Measurements from ENCODE around the gene PELI2. TPM values are rescaled to one million over a fixed set of nuclear protein-coding genes. Genes with fewer than 3 reads are reported as not detected.
A peak's percentile ranks its signal among the peaks of the same experiment; 100 is the strongest.

PELI2 gene
- total RNA-seq, 1 donor from 2014 or later, result 40.6 TPM

DNA sequence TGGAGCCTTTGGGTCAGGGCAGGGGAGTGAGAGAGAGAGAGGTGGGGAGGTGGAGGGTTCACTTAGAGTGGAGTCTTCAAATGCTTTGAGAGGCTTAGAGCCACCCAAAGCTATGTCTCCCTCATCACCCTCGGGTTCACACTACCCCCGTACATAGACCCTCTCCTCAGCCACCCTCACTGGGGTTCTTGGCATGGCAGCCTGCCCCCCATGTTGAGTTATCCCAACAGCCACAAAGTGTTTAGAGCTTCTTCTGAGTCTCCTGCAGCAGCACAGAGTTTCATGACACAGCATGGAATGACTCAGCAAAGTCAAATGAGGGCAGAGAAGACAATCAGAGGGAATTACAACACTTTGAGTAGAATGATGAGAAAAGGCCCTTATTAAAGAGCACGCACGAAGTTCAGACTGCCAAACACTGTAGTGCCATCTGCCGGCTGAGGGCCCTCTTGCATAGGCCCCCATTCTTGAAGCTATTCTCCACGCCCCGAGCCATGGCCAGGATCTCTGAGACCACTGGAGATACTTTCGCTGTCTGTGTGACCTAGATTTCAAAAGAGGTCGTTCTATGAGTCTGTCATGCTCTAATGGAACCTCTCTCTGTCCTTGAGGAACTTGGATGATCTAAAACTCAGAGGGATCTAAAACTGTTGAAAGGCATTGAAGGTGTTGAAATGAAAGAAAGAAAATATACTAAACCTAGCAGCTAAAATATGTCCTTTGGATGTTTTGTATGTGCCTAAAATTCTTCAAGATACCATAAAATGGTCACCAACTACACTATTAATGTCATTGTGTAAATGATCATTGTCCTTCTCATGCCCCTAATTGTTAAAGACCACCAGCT is 221.9 kb downstream of the PELI2 start:
- Mint-ChIP-seq H3K27me3 (ENCODE audit: unreplicated experiment) (peaks cover 3% of the 10 kb centered on the region), H3K9me3 (ENCODE audit: unreplicated experiment) (no peaks in the 10 kb centered on the region), H3K27ac (ENCODE audit: unreplicated experiment) (no peak overlapping the region), H3K36me3 (ENCODE audit: low read depth, unreplicated experiment) (no peaks in the 10 kb centered on the region), H3K4me1 (ENCODE audit: unreplicated experiment) (peaks cover 25% of the 10 kb centered on the region), H3K4me3 (ENCODE audit: unreplicated experiment) (no peak overlapping the region)
- TF ChIP-seq, protein P1, sequence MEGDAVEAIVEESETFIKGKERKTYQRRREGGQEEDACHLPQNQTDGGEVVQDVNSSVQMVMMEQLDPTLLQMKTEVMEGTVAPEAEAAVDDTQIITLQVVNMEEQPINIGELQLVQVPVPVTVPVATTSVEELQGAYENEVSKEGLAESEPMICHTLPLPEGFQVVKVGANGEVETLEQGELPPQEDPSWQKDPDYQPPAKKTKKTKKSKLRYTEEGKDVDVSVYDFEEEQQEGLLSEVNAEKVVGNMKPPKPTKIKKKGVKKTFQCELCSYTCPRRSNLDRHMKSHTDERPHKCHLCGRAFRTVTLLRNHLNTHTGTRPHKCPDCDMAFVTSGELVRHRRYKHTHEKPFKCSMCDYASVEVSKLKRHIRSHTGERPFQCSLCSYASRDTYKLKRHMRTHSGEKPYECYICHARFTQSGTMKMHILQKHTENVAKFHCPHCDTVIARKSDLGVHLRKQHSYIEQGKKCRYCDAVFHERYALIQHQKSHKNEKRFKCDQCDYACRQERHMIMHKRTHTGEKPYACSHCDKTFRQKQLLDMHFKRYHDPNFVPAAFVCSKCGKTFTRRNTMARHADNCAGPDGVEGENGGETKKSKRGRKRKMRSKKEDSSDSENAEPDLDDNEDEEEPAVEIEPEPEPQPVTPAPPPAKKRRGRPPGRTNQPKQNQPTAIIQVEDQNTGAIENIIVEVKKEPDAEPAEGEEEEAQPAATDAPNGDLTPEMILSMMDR (IDR thresholded peaks at IDR 0.05; ENCODE audit: unreplicated experiment), result peak; percentile 49
- peak; percentile 60 for DNase-seq (ENCODE audit: low spot score)

DNA sequence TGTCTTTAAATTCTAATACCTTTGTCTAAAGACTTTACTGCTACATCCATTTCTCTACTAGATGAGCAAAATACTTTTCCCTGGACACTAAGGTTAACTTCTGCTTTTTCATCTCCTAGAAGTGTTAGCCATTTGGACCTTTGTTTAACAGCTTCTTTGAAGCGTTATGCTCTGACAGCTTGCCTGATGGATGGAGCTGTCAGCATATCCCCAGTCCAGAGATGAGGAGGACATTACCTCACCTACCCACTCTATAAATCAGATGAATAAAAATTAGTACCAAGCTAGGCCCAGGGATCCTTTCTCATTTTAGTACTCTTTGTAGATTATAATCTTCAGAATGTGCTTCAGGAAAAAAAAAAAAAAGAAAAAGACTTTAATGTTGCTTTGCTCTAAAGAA is 222.7 kb downstream of the PELI2 start:
- Mint-ChIP-seq H3K27ac (ENCODE audit: unreplicated experiment) (no peak overlapping the region), H3K27me3 (ENCODE audit: unreplicated experiment) (peaks cover 1% of the 10 kb centered on the region), H3K4me3 (ENCODE audit: unreplicated experiment) (no peak overlapping the region), H3K9me3 (ENCODE audit: unreplicated experiment) (no peaks in the 10 kb centered on the region), H3K4me1 (ENCODE audit: unreplicated experiment) (peaks cover 26% of the 10 kb centered on the region), H3K36me3 (ENCODE audit: low read depth, unreplicated experiment) (no peaks in the 10 kb centered on the region)
- TF ChIP-seq, protein P1 (IDR thresholded peaks at IDR 0.05; ENCODE audit: unreplicated experiment), result no peak
- DNase-seq (ENCODE audit: low spot score), result no peak

DNA sequence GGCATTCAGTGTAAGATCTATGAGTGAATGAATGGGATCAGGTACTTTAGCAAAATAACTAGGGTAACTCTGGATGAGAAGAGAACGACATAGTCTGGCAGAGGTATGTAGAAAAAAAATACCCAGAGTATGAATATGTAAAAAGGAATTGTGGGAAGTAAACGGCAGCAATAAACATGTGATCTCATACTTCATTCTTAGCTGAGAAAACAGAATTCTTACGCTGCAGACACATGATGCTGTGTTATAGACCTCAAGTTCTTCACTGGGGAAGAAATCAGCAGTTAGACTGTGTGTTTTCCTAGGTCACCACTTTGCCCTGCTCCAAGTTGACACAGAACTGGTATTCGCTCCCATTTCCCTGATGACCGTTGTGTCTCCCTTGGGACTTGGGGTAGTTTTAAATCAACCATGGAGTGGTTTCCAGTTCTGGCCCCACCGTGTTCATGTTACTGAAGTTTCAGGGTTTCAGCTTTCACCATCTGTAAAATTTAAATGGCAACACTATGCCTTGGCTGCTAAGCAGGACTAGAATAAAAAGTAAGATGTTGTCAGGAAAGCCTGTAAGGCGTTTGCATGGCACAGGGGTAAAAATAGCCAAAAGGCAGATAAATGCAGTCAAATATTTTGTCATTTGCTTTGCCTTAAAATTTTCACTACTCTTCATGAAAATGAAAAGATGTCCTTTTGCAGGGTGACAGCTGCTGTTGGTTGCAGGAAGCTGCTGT is 223.7 kb downstream of the PELI2 start:
- no peak for DNase-seq (ENCODE audit: low spot score)
- Mint-ChIP-seq H3K4me1 (ENCODE audit: unreplicated experiment) (peaks cover 26% of the 10 kb centered on the region), H3K4me3 (ENCODE audit: unreplicated experiment) (no peak overlapping the region), H3K27ac (ENCODE audit: unreplicated experiment) (no peak overlapping the region), H3K27me3 (ENCODE audit: unreplicated experiment) (peaks cover 1% of the 10 kb centered on the region), H3K9me3 (ENCODE audit: unreplicated experiment) (no peaks in the 10 kb centered on the region), H3K36me3 (ENCODE audit: low read depth, unreplicated experiment) (no peaks in the 10 kb centered on the region)
- TF ChIP-seq, protein P1 (IDR thresholded peaks at IDR 0.05; ENCODE audit: unreplicated experiment), result no peak

DNA sequence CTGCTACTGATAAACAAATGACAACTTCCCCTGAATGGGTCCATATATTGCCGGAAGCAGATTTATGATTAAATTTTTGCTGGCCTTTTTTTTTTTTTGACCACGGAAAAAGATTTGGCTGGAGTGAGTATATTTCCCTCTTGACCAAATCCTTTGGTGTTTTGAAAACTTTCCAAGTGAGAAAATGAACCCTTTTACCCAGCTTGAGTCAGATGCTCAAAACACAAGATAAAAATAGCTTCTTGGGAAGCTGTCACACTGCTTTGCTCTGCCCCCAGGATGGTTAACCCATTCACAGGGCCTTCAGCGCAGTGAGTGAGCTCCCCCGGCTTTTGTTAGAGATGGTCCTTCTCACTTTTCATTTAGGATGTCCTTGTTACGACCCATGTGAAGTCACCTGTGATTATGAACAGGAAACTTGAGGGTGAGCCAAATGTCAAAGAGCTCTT is 224.3 kb downstream of the PELI2 start:
- no peak for DNase-seq (ENCODE audit: low spot score)
- Mint-ChIP-seq H3K4me3 (ENCODE audit: unreplicated experiment) (no peak overlapping the region), H3K27me3 (ENCODE audit: unreplicated experiment) (peaks cover 1% of the 10 kb centered on the region), H3K27ac (ENCODE audit: unreplicated experiment) (no peak overlapping the region), H3K4me1 (ENCODE audit: unreplicated experiment) (peaks cover 26% of the 10 kb centered on the region), H3K9me3 (ENCODE audit: unreplicated experiment) (no peaks in the 10 kb centered on the region), H3K36me3 (ENCODE audit: low read depth, unreplicated experiment) (no peaks in the 10 kb centered on the region)
- TF ChIP-seq, protein P1 (IDR thresholded peaks at IDR 0.05; ENCODE audit: unreplicated experiment), result no peak

GRCh38 chr14:56349960-56350359 is 231.7 kb downstream of the PELI2 start:
- Mint-ChIP-seq H3K36me3 (ENCODE audit: low read depth, unreplicated experiment) (no peaks in the 10 kb centered on the region), H3K27ac (ENCODE audit: unreplicated experiment) (no peak overlapping the region), H3K4me3 (ENCODE audit: unreplicated experiment) (no peak overlapping the region), H3K27me3 (ENCODE audit: unreplicated experiment) (peaks cover 2% of the 10 kb centered on the region), H3K9me3 (ENCODE audit: unreplicated experiment) (no peaks in the 10 kb centered on the region), H3K4me1 (ENCODE audit: unreplicated experiment) (peaks cover 7% of the 10 kb centered on the region)
- no peak for DNase-seq (ENCODE audit: low spot score)
- TF ChIP-seq, protein P1 (IDR thresholded peaks at IDR 0.05; ENCODE audit: unreplicated experiment), result no peak

Data from endothelial cell (in vitro differentiated cells).